ENCODE data around the gene FOXA3.

The FOXA3 gene

DNA sequence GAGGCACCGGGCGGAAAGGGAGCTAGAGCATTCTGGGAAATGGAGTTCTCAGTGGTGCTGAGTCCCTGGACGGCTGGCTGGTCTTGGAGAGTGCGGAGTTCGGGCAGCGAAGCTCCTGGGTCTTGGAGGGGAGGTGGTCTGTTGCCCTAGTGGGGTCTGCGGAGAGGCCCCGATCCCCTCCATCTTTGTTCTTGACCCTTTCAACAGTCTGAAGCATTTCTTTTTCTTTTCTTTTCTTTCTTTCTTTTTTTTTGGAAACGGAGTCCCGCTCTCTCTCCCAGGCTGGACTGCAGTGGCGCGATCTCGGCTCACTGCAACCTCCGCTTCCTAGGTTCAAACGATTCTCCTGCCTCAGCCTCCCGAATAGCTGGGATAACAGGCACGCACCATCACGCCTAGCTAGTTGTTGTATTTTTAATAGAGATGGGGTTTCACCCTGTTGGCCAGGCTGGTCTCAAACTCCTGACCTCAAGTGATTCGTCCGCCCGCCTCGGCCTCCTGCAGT lies 739 bp upstream of the FOXA3 start:
- no peak for ATAC-seq
- no peak for TF ChIP-seq GLIS3 (CRISPR knock-in tag; IDR thresholded peaks at IDR 0.05)
- TF ChIP-seq ZFP30 (CRISPR knock-in tag; IDR thresholded peaks at IDR 0.05) = no peak; the same call in 1 of the 2 replicates
- TF ChIP-seq ZFP3 (CRISPR knock-in tag; IDR thresholded peaks at IDR 0.05) = no peak
- no peak for TF ChIP-seq ISL1 (CRISPR knock-in tag; IDR thresholded peaks at IDR 0.05)
- TF ChIP-seq ZNF70 (CRISPR knock-in tag; IDR thresholded peaks at IDR 0.05) = no peak
- TF ChIP-seq OSR1 (CRISPR knock-in tag; IDR thresholded peaks at IDR 0.05) = no peak
- TF ChIP-seq CSRNP3 (CRISPR knock-in tag; IDR thresholded peaks at IDR 0.05) = no peak
- TF ChIP-seq TOX (CRISPR knock-in tag; IDR thresholded peaks at IDR 0.05; ENCODE audit: borderline replicate concordance) = no peak
- TF ChIP-seq BACH2 (CRISPR knock-in tag; IDR thresholded peaks at IDR 0.05; ENCODE audit: borderline replicate concordance) = no peak
- TF ChIP-seq, protein P1, sequence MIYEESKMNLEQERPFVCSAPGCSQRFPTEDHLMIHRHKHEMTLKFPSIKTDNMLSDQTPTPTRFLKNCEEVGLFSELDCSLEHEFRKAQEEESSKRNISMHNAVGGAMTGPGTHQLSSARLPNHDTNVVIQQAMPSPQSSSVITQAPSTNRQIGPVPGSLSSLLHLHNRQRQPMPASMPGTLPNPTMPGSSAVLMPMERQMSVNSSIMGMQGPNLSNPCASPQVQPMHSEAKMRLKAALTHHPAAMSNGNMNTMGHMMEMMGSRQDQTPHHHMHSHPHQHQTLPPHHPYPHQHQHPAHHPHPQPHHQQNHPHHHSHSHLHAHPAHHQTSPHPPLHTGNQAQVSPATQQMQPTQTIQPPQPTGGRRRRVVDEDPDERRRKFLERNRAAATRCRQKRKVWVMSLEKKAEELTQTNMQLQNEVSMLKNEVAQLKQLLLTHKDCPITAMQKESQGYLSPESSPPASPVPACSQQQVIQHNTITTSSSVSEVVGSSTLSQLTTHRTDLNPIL (CRISPR knock-in tag; IDR thresholded peaks at IDR 0.05; ENCODE audit: low read depth) = no peak
- no peak for TF ChIP-seq PATZ1 (CRISPR knock-in tag; IDR thresholded peaks at IDR 0.05; ENCODE audit: borderline replicate concordance)
- no peak for TF ChIP-seq CSDC2 (CRISPR knock-in tag; IDR thresholded peaks at IDR 0.05)
- TF ChIP-seq PPARA (CRISPR knock-in tag; IDR thresholded peaks at IDR 0.05; ENCODE audit: borderline replicate concordance) = no peak
- TF ChIP-seq ESRRG (CRISPR knock-in tag; IDR thresholded peaks at IDR 0.05) = no peak
- no peak for TF ChIP-seq ZNF565 (CRISPR knock-in tag; conservative IDR thresholded peaks at IDR 0.05; ENCODE audit: low read depth)
- TF ChIP-seq TCF4 (CRISPR knock-in tag; IDR thresholded peaks at IDR 0.05; ENCODE audit: borderline replicate concordance) = no peak
- TF ChIP-seq, protein P2, sequence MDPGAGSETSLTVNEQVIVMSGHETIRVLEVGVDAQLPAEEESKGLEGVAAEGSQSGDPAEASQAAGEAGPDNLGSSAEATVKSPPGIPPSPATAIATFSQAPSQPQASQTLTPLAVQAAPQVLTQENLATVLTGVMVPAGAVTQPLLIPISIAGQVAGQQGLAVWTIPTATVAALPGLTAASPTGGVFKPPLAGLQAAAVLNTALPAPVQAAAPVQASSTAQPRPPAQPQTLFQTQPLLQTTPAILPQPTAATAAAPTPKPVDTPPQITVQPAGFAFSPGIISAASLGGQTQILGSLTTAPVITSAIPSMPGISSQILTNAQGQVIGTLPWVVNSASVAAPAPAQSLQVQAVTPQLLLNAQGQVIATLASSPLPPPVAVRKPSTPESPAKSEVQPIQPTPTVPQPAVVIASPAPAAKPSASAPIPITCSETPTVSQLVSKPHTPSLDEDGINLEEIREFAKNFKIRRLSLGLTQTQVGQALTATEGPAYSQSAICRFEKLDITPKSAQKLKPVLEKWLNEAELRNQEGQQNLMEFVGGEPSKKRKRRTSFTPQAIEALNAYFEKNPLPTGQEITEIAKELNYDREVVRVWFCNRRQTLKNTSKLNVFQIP (CRISPR knock-in tag; IDR thresholded peaks at IDR 0.05; ENCODE audit: borderline replicate concordance, low read depth) = no peak
- no peak for TF ChIP-seq SNAI2 (CRISPR knock-in tag; IDR thresholded peaks at IDR 0.05)
- no peak for TF ChIP-seq ARNTL (CRISPR knock-in tag; IDR thresholded peaks at IDR 0.05; ENCODE audit: borderline replicate concordance, low read depth)

DNA sequence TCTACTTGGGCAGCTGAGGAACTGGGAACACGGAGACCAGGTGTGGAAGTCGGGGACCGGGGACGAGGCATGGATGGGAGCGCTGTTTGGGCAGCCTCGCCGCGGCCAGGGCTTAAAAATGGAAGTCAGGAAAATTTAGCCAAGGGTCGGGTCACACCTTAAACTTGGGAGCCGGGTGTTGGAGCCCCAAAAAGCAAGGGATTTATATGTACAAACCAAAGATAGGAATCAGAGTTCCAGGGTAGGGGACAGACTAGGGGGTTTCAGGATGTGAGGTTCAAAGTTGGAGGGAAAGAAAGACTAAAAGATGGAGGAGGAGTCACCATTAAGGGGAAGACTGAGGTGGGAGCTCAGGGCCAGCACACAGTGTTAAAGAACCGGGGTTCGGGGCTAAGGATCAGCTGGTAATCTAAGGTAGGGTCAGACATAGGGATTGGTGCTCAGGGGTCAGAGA lies 530 bp downstream of the FOXA3 start:
- TF ChIP-seq TOX (CRISPR knock-in tag; IDR thresholded peaks at IDR 0.05; ENCODE audit: borderline replicate concordance) = no peak
- no peak for TF ChIP-seq PATZ1 (CRISPR knock-in tag; IDR thresholded peaks at IDR 0.05; ENCODE audit: borderline replicate concordance)
- no peak for TF ChIP-seq ISL1 (CRISPR knock-in tag; IDR thresholded peaks at IDR 0.05)
- no peak for TF ChIP-seq ZFP30 (CRISPR knock-in tag; IDR thresholded peaks at IDR 0.05)
- TF ChIP-seq SNAI2 (CRISPR knock-in tag; IDR thresholded peaks at IDR 0.05) = no peak
- TF ChIP-seq TCF4 (CRISPR knock-in tag; IDR thresholded peaks at IDR 0.05; ENCODE audit: borderline replicate concordance) = no peak
- no peak for TF ChIP-seq OSR1 (CRISPR knock-in tag; IDR thresholded peaks at IDR 0.05)
- TF ChIP-seq RARB (CRISPR knock-in tag; IDR thresholded peaks at IDR 0.05) = no peak
- ATAC-seq = no peak

DNA sequence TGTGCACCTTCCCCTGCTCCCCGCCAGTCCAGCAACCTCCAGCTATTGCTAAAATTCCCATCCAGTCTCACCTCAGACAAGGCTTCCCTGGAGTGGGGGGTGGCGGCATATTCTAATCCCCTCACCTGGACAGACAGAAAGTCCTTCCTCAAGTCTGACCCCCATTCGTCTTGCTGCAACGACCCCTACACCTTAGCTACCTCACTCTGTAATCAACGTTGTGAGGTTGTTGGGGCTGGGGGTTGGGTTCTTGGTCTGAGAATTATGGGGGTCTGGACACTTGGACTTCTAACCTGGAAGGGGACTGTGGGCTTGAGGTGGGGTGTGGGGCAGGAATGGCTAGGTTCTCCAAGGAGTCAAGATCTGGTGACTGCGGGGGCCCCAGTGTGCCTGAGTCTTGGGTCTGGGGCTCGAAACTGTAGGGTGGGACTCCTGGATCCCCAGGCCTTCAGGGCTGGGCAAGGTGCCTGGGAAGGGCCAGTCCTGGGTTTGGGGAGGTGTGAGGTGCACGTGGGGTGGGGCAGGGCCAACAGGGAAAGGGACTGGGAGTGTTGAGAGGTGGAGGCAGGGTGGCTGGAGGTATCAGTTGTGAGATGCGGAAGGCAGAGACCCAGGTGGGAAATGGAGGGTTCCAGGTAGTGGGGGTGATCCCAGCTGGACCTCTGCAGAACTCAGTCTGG lies 1.3 kb downstream of the FOXA3 start:
- no peak for ATAC-seq
- TF ChIP-seq CSDC2 (CRISPR knock-in tag; IDR thresholded peaks at IDR 0.05) (no peak), PATZ1 (CRISPR knock-in tag; IDR thresholded peaks at IDR 0.05; ENCODE audit: borderline replicate concordance) (no peak), PPARA (CRISPR knock-in tag; IDR thresholded peaks at IDR 0.05; ENCODE audit: borderline replicate concordance) (no peak), TCF4 (CRISPR knock-in tag; IDR thresholded peaks at IDR 0.05; ENCODE audit: borderline replicate concordance) (no peak), ZFP3 (CRISPR knock-in tag; IDR thresholded peaks at IDR 0.05) (no peak), ISL1 (CRISPR knock-in tag; IDR thresholded peaks at IDR 0.05) (no peak), ZC3H10 (CRISPR knock-in tag; IDR thresholded peaks at IDR 0.05) (no peak), RARB (CRISPR knock-in tag; IDR thresholded peaks at IDR 0.05) (no peak), ZNF565 (CRISPR knock-in tag; conservative IDR thresholded peaks at IDR 0.05; ENCODE audit: low read depth) (no peak), ZNF8 (CRISPR knock-in tag; IDR thresholded peaks at IDR 0.05) (no peak)
- TF ChIP-seq, protein P2 (CRISPR knock-in tag; IDR thresholded peaks at IDR 0.05; ENCODE audit: borderline replicate concordance, low read depth) = no peak
